Prostate gland (tissue), 2 donors: Measurements from ENCODE around the gene TBC1D3B. TPM values are rescaled to one million over a fixed set of nuclear protein-coding genes. Genes with fewer than 3 reads are reported as not detected.
"Not testable (repeated sequence)": the region's sequence is repeated elsewhere in the genome, so short reads cannot be mapped to it uniquely, and the experiment has no call there.

Experiments used
- DNase-seq: peaks from one replicate; pipeline ENCODE4 v3.0.0-alpha.2; 2019; ENCODE audit warnings: low spot score
- H3K27ac ChIP-seq, 2 donors: fragments of 200-600 bp; sonication (generic); 2 replicates each; pipeline ENCODE4 v1.5.1; 2017 to 2019
- H3K27me3 ChIP-seq: fragments of 200-600 bp; sonication (generic); replicated peaks from 2 replicates; pipeline ENCODE4 v1.5.1; 2019; ENCODE audit not compliant: insufficient read depth
- H3K36me3 ChIP-seq, 2 donors: fragments of 200-600 bp; sonication (generic); 1 replicate in 1 of 2; 2 replicates in 1 of 2; pipeline versions ENCODE4 v1.5.1 to v1.8.1; 2017 to 2019
- H3K4me1 ChIP-seq: fragments of 200-600 bp; sonication (generic); replicated peaks from 2 replicates; pipeline ENCODE4 v1.5.1; 2019
- H3K4me3 ChIP-seq, 2 donors: fragments of 200-600 bp; sonication (generic); 2 replicates each; pipeline ENCODE4 v1.5.1; 2017 to 2019
- H3K9me3 ChIP-seq: fragments of 200-600 bp; sonication (generic); 2 replicates; pipeline ENCODE4 v1.5.1; 2017
- POLR2A ChIP-seq: fragments of 450-650 bp; IDR thresholded peaks from one replicate; pipeline ENCODE4 v1.6.1; 2016; ENCODE audit warnings: antibody characterized with exemption, mild to moderate bottlenecking
- POLR2AphosphoS5 ChIP-seq: sonication (generic); formaldehyde crosslinking; IDR thresholded peaks from one replicate; pipeline ENCODE4 v1.6.1; 2017; ENCODE audit warnings: antibody characterized with exemption
- WGBS: methylation state at CpG from one replicate; pipeline ENCODE4 v1.1.5; 2018; 5-methylcytosine and 5-hydroxymethylcytosine counted together
- intact Hi-C: fragments of 100-400 bp; cut with DNase I; formaldehyde crosslinking; loops from one replicate; pipeline ENCODE4 v1.14.2; 2022
- total RNA-seq, 2 donors: library from RNA; depleted of rRNA; stranded (reverse); fragments of >200 nt; gene quantifications; one replicate each; pipeline ENCODE4 v1.1.0, GENCODE V29; 2016
- TF ChIP-seq, protein P1 (sequence below), 4 experiments: fragments of 200-600 bp in 2 of 4; fragments of 450-650 bp in 2 of 4; sonication (generic) in 2 of 4; IDR thresholded peaks; 1 replicate in 3 of 4; 2 replicates in 1 of 4; pipeline ENCODE4 v1.5.1; 2016 to 2019; ENCODE audit warnings: antibody characterized with exemption in 4 of 4, mild to moderate bottlenecking in 2 of 4, moderate library complexity in 2 of 4

The TBC1D3B gene
- total RNA-seq, 2 donors from 2014 or later: 0.96 to 3.9 TPM

DNA sequence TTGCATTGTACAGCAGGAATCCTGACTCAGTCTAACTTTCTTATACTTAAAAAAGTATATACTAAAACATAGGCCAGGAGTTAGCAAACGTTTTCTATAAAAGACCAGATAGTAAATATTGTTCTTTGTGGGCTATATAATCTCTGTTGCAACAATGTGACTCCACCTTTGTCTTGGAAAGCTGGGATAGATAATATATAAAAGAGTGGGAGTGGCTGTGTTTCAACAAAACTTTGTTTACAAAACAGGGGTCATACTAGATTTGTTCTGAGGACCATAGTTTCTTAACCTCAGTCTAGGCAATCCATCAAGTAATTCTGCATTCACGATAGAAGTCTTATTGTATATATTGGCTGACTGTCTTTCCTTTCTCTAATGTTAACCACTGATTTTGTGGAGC is 9.0 kb upstream of the TBC1D3B start:
- 41% methylated on average over 2 of the region's 2 CpGs for WGBS
- intact Hi-C loops: no loop called here
- Histone ChIP-seq H3K27me3 (no peaks in the 10 kb centered on the region), H3K27ac (peak overlapping the region in 1 of 2 donors; percentile 25), H3K9me3 (no peaks in the 10 kb centered on the region), H3K4me3 (no peak overlapping the region), H3K4me1 (peaks cover 9% of the 10 kb centered on the region), H3K36me3 (no peaks in the 10 kb centered on the region)
- DNase-seq: no peak
- TF ChIP-seq, protein P1, sequence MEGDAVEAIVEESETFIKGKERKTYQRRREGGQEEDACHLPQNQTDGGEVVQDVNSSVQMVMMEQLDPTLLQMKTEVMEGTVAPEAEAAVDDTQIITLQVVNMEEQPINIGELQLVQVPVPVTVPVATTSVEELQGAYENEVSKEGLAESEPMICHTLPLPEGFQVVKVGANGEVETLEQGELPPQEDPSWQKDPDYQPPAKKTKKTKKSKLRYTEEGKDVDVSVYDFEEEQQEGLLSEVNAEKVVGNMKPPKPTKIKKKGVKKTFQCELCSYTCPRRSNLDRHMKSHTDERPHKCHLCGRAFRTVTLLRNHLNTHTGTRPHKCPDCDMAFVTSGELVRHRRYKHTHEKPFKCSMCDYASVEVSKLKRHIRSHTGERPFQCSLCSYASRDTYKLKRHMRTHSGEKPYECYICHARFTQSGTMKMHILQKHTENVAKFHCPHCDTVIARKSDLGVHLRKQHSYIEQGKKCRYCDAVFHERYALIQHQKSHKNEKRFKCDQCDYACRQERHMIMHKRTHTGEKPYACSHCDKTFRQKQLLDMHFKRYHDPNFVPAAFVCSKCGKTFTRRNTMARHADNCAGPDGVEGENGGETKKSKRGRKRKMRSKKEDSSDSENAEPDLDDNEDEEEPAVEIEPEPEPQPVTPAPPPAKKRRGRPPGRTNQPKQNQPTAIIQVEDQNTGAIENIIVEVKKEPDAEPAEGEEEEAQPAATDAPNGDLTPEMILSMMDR (IDR thresholded peaks at IDR 0.05): no peak
- TF ChIP-seq POLR2AphosphoS5: peak; percentile 76

DNA sequence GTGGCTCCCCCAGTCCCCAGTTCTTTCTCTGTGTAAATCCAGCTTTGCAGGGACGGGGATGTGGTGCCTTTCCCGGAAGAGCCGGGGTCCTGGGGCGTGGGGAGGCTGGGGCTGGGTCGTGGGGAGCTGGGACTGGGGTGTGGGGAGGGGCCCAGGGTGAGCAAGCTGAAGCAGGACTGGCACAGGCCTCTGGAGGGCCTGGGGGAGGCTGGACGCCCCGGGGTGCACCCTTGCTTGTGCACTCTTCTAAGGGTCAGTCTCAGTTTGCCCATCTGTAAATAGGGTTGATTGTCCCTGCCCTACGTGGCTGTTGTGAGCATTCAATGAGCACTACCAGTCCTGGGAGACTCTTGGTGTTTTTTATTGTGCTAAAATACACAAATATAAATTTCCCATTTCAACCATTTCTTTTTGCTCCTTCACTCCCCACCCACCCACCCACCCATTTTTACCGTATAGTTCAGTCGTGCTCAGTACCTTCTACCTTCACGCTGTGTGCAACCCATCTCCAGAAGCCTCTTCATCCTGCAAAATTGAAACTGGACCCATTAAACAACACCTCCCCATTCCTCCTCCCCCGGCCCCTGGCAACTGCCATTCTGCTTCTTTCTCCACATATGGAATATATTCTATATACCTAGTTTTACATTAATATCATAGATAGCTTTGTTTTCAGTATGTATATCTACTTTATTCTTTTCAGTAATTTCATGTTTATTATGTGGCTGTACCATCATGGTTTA is 7.8 kb upstream of the TBC1D3B start:
- Histone ChIP-seq H3K27ac (peak overlapping the region; percentile 57 to 58), H3K36me3 (no peaks in the 10 kb centered on the region), H3K4me3 (peak overlapping the region; percentile 44 to 51), H3K9me3 (no peaks in the 10 kb centered on the region), H3K27me3 (no peaks in the 10 kb centered on the region), H3K4me1 (peaks cover 9% of the 10 kb centered on the region)
- WGBS: 82% methylated on average over 12 of the region's 12 CpGs
- DNase-seq: no peak
- intact Hi-C loops: no loop called here
- TF ChIP-seq POLR2A (no peak), POLR2AphosphoS5 (no peak)
- TF ChIP-seq, protein P1 (IDR thresholded peaks at IDR 0.05): no peak

DNA sequence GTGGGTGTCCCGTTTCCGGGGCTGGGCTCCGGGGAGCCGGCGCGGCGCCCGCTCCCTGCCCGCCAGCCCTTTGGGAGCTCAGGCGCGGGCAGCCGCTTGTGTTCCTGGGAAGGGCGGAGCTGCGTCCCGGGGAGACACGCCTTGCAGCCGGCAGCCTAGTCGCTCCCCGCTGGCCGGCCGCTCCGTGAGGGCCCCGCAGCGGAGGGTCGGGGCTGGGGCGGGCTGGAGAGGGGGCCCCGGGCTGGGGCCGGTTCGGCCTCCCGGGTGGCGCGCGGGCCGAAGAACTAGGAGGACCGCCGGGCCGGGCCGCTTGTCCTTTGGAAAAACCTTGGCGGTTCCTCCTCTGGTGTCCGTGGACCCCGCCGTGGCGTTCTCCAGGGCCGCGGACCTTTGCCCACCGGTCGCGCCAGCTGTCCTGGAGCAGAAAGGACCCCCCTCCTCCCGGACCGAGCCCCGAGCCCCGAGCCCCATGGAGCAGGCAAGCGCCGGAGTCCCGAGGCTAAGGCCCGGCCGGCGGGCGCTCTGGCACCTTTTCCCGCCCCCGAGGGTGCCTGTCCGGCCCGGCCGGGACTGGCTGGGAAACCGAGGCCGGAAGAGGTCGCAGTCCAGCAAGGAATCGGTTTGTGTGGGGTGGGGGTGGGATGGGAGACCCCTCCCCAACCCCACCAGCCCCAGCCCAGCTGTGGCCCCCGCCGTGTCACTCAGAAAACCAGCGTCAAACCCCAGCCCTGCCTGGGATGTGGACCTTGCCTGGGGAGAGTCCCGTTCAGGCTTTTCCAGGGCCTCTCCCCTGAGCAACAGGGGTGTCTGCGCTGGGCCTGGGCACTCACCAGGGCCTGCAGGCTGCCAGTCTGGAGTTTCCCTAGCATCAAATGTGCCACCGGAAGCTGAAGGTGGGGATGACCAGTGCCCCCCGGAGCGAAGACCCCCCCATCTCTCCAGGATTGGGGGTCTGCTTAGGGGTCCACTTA is 6.8 kb upstream of the TBC1D3B start:
- Histone ChIP-seq H3K27ac (peak overlapping the region; percentile 57 to 58), H3K36me3 (no peaks in the 10 kb centered on the region), H3K27me3 (no peaks in the 10 kb centered on the region), H3K4me1 (peaks cover 9% of the 10 kb centered on the region), H3K4me3 (peak overlapping the region; percentile 44 to 51), H3K9me3 (no peaks in the 10 kb centered on the region)
- WGBS: 5% methylated on average over 76 of the region's 76 CpGs
- intact Hi-C loops: no loop called here
- TF ChIP-seq, protein P1 (IDR thresholded peaks at IDR 0.05): no peak
- TF ChIP-seq POLR2A (no peak), POLR2AphosphoS5 (no peak)
- peak; percentile 64 for DNase-seq

DNA sequence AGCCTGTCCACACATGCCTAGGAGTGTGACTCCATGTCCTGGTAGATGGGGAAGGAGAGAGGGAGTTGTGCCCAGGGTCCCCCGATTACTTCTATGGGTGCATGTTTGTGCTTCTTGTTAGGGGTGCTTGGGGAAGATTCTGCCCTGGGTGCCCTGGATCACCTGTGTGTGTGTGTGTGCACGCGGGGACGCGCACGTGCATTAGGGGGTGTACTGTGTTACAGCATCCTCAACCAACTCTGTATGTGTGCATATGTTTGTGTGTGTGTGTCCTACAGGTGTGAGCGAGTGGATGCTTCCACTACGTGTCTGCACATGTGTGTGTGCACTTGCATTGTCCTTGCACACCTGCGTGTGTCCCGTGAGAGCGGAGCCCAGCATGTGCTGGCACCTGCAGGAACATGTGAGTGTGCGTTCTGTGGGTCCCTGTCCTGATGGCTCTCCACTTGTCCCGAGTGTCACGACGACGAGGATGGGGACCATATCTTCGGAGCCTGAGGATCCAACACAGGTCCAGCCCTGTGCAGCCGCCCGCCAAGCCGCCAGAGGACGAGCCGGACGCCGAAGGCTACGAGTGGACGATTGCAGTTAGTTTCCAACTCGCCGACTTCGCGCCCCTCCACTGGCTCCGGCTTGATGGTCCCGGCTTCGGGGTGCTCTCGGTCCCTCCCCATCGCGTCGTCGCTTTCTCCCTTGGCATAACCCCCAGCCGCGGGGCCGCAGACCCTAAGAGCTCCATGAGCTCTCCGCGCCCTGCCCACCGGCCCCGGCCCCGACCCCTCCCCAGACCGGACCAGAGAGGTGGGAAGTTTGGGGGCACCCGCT is 6.0 kb upstream of the TBC1D3B start:
- no peaks in the 10 kb centered on the region for H3K36me3 ChIP-seq
- DNase-seq: peak; percentile 17
- intact Hi-C loops: no loop called here
- H3K4me3 ChIP-seq: peak overlapping the region; percentile 44 to 51
- H3K9me3 ChIP-seq: no peaks in the 10 kb centered on the region
- peaks cover 9% of the 10 kb centered on the region for H3K4me1 ChIP-seq
- WGBS: 20% methylated on average over 48 of the region's 48 CpGs
- TF ChIP-seq POLR2AphosphoS5: no peak
- TF ChIP-seq, protein P1 (IDR thresholded peaks at IDR 0.05): no peak
- H3K27me3 ChIP-seq: no peaks in the 10 kb centered on the region
- H3K27ac ChIP-seq: peak overlapping the region; percentile 57 to 58

DNA sequence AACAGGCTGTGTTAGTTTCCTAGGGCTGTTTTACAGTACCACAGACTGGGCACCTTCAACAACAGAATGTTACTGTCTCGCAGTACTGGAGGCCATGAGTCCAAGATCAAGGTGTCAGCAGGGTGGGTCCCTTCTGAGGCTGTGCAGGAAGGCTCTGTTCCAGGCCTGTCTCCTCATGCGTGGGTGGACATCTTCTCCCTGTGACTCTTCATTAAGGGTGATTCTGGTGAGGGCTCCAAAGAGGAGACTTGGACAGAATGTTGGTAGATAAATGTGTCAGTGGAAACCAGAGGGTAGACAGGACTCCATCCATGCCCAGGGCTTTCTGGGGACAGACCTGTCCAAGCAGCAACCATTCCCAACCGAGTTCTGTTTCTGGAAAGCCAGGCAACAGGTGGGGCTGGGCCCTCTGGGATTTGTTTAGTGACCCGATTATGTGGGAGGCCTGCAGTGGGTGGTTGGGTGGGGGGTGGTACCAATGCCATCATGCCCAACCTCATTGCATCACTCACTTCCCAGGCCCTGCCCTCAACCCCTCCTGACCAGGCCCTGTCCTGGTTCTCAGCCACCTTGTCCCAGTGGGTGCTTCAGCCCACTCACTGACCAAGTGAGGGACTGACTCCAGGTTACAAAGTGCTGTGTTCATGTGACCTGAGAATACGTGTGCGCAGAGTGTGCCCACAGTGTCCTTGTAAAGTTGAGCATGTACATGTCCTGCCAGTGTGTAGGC is 5.2 kb upstream of the TBC1D3B start:
- WGBS: 86% methylated on average over 6 of the region's 6 CpGs
- not testable (repeated sequence) for H3K4me1 ChIP-seq, DNase-seq

DNA sequence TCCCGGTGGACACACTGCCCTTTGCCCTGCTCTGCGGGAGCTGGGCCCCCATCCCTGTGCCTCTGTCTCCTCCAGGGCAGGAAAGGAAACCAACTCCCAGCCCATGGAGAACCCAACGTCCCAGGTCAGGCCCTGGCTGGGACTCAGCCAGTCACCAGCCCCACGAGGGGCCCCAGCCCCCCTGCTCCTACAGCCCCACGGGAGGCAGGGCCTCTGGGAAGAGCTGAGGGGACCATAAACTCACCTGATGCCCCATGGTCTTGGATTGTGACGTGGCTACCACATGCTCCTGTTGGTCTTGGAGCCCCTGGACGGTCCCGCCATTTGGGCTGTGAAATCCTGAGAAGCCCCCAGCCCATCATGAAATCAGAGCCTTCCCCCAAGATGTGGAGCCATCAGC is 7.6 kb downstream of the TBC1D3B start:
- DNase-seq, H3K36me3 ChIP-seq, H3K4me3 ChIP-seq, H3K4me1 ChIP-seq, intact Hi-C loops, H3K9me3 ChIP-seq, H3K27me3 ChIP-seq, H3K27ac ChIP-seq: not testable (repeated sequence)
- WGBS: no CpG with 5 or more reads among the region's 8 CpGs

More for the DNA sequence above, 5.2 kb upstream of the TBC1D3B start:
- H3K27ac ChIP-seq, H3K27me3 ChIP-seq, intact Hi-C loops, H3K36me3 ChIP-seq, H3K4me3 ChIP-seq, H3K9me3 ChIP-seq: not testable (repeated sequence)
